ENCODE data around the gene CBY2. TPM values are rescaled to one million over a fixed set of nuclear protein-coding genes. Genes with fewer than 3 reads are reported as not detected.
A peak's percentile ranks its signal among the peaks of the same experiment; 100 is the strongest.

CBY2 gene
- total and polyA plus RNA-seq, 2 experiments from 2014 or later = 0.15 to 0.42 TPM

DNA sequence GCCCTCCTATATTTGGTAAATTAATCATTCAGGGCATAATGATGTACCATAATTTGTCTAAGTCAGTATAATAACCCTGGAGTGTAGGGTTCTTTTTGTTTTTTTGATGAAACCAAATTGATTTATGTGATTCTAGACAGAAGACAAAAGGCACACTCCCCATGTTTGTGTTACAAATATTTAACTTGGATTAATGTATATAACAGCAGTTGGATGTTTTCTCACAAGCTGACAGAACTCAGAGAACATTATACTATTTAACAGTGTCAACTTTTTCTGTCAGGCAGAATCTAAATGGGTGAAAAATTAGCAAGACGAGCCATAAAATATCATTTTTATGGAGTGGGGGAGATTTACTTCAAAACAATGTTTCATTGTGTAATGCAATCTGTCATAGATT is 15.2 kb downstream of the CBY2 start (continued):
- TF ChIP-seq ZNF462 (CRISPR knock-in tag; IDR thresholded peaks at IDR 0.05) = no peak

DNA sequence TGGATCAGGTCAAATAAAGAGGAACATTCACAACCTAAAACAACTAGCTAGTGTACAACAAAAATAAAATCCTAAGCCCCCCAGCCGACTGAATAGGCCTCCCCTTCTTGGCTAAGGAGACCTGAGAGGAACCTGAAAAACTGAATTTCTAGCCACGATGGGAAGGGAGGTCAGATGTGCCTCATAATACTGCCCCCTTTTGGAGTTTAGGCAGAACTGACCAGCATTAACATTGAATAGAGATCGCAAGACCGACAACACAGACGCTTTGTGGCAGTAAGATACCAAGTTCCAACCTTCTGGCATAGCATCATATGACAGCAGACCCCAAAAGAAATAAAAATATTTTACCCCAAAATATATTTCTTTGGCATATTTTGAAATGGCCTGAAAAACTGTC is 15.9 kb downstream of the CBY2 start:
- Histone ChIP-seq H4K20me1 (replicated peaks; ENCODE audit: insufficient read depth) (no peaks in the 10 kb centered on the region), H3K36me3 (ENCODE audit: insufficient read depth) (no peaks in the 10 kb centered on the region), H3K9me2 (ENCODE audit: insufficient read depth) (no peaks in the 10 kb centered on the region), H3F3A (replicated peaks; ENCODE audit: low read depth) (no peaks in the 10 kb centered on the region), H3K27me3 (ENCODE audit: insufficient read depth) (no peaks in the 10 kb centered on the region), H3K4me2 (no peak overlapping the region), H3K4me3 (no peak overlapping the region), H3K27ac (ENCODE audit: low read depth) (no peak overlapping the region), H3K79me2 (replicated peaks; ENCODE audit: insufficient read depth) (no peaks in the 10 kb centered on the region), H3K4me1 (ENCODE audit: insufficient read depth) (peaks cover 4% of the 10 kb centered on the region; the same call in 1 of the 2 replicates), H2AFZ (no peak overlapping the region)
- H3K27me3 Mint-ChIP-seq (ENCODE audit: insufficient read depth, low read depth, poor library complexity) = no peaks in the 10 kb centered on the region
- no peak overlapping the region for H3K4me3 Mint-ChIP-seq
- peaks cover 7% of the 10 kb centered on the region for H3K4me1 Mint-ChIP-seq
- ATAC-seq (peak; percentile 91), DNase-seq (ENCODE audit: low spot score) (peak; percentile 85)
- no peaks in the 10 kb centered on the region for H3K36me3 Mint-ChIP-seq (ENCODE audit: low read depth)
- no peaks in the 10 kb centered on the region; the same call in 2 of the 3 replicates for H3K9me3 Mint-ChIP-seq
- TF ChIP-seq CTCF (conservative IDR thresholded peaks at IDR 0.05; ENCODE audit: low read depth in 2 of 2) (peak; percentile 87 to 95), EZH2 (IDR thresholded peaks at IDR 0.05; ENCODE audit: low read depth, unreplicated experiment) (no peak)
- no peak overlapping the region for H3K27ac Mint-ChIP-seq
